CD14-positive monocyte (primary cell): ENCODE measurements around the gene NFE2L1. TPM values are rescaled to one million over a fixed set of nuclear protein-coding genes. Genes with fewer than 3 reads are reported as not detected.
A peak's percentile ranks its signal among the peaks of the same experiment; 100 is the strongest.

Source experiments
- DNase-seq, 3 donors: peaks; one replicate each; pipeline ENCODE4 v3.0.0-alpha.2; 2011 to 2022
- H2AFZ ChIP-seq: 2 replicates; pipeline ENCODE4 v1.6.0; 2012; ENCODE audit warnings: mild to moderate bottlenecking, low read depth, low read length, inconsistent platforms; ENCODE audit not compliant: insufficient read depth, poor library complexity, severe bottlenecking
- H3K27ac ChIP-seq, 2 donors: 1 replicate in 1 of 2; 2 replicates in 1 of 2; pipeline ENCODE4 v1.5.1; 2012 to 2013; ENCODE audit warnings: low read length in 2 of 2, control low read depth in 1 of 2, inconsistent platforms in 1 of 2, low read depth in 1 of 2, mild to moderate bottlenecking in 1 of 2
- H3K27me3 ChIP-seq, 2 donors: one replicate each; pipeline versions ENCODE4 v1.6.0 to v1.6.1; 2011 to 2013; ENCODE audit warnings: low read length in 2 of 2; ENCODE audit not compliant: control insufficient read depth in 2 of 2, insufficient read depth in 2 of 2
- H3K36me3 ChIP-seq, 2 donors: replicated peaks in 1 of 2; 1 replicate in 1 of 2; 2 replicates in 1 of 2; pipeline versions ENCODE4 v1.5.1 to v1.6.1; 2012 to 2013; ENCODE audit warnings: low read length in 2 of 2, control low read depth in 1 of 2, inconsistent platforms in 1 of 2, mild to moderate bottlenecking in 1 of 2; ENCODE audit not compliant: insufficient read depth in 2 of 2, control insufficient read depth in 1 of 2
- H3K4me1 ChIP-seq, 2 donors: 1 replicate in 1 of 2; 2 replicates in 1 of 2; pipeline versions ENCODE4 v1.5.1 to v1.6.1; 2012 to 2013; ENCODE audit warnings: low read length in 2 of 2, control low read depth in 1 of 2, inconsistent platforms in 1 of 2, mild to moderate bottlenecking in 1 of 2, moderate library complexity in 1 of 2; ENCODE audit not compliant: insufficient read depth in 2 of 2, control insufficient read depth in 1 of 2
- H3K4me2 ChIP-seq: replicated peaks from 2 replicates; pipeline ENCODE3; 2012; ENCODE audit warnings: low read length, moderate library complexity, mild to moderate bottlenecking; ENCODE audit not compliant: poor library complexity, severe bottlenecking; ENCODE audit errors: extremely low read depth
- H3K4me3 ChIP-seq, 3 experiments: fragments of 200-600 bp in 1 of 3; sonication (generic) in 1 of 3; replicated peaks in 1 of 3; 1 replicate in 2 of 3; 2 replicates in 1 of 3; pipeline ENCODE4 v1.5.1; 2011 to 2013; ENCODE audit warnings: low read length in 3 of 3, mild to moderate bottlenecking in 3 of 3, control low read depth in 2 of 3, low read depth in 2 of 3, inconsistent platforms in 1 of 3, moderate library complexity in 1 of 3
- H3K79me2 ChIP-seq: 2 replicates; pipeline ENCODE4 v1.6.0; 2012; ENCODE audit warnings: mild to moderate bottlenecking, control low read depth, inconsistent platforms, low read length, moderate library complexity; ENCODE audit not compliant: insufficient read depth
- H3K9ac ChIP-seq: 2 replicates; pipeline ENCODE4 v1.6.0; 2017; ENCODE audit warnings: low read length, mild to moderate bottlenecking; ENCODE audit not compliant: insufficient read depth, poor library complexity, severe bottlenecking
- H3K9me3 ChIP-seq, 2 donors: replicated peaks in 1 of 2; 1 replicate in 1 of 2; 2 replicates in 1 of 2; pipeline versions ENCODE4 v1.5.1 to v1.6.1; 2012 to 2013; ENCODE audit warnings: low read length in 2 of 2, control low read depth in 1 of 2; ENCODE audit not compliant: control insufficient read depth in 1 of 2, insufficient read depth in 1 of 2
- H4K20me1 ChIP-seq: 2 replicates; pipeline ENCODE4 v1.6.0; 2012; ENCODE audit warnings: mild to moderate bottlenecking, low read length, control low read depth, moderate library complexity; ENCODE audit not compliant: insufficient read depth
- H3K27ac Mint-ChIP-seq, 7 donors: one replicate each; pipeline ENCODE4 v1.8.0; 2020; ENCODE audit warnings: mild to moderate bottlenecking in 7 of 7, mixed read lengths in 7 of 7, moderate library complexity in 6 of 7, inconsistent platforms in 2 of 7
- H3K27me3 Mint-ChIP-seq, 3 donors: one replicate each; pipeline ENCODE4 v1.8.0; 2021 to 2022; ENCODE audit warnings: low read depth in 3 of 3, mild to moderate bottlenecking in 3 of 3, mixed read lengths in 3 of 3, moderate library complexity in 3 of 3, inconsistent platforms in 1 of 3
- H3K36me3 Mint-ChIP-seq, 2 donors: one replicate each; pipeline ENCODE4 v1.8.0; 2020; ENCODE audit warnings: mixed read lengths in 2 of 2, inconsistent platforms in 1 of 2, mild to moderate bottlenecking in 1 of 2
- H3K4me1 Mint-ChIP-seq: one replicate; pipeline ENCODE4 v1.8.0; 2020; ENCODE audit warnings: mild to moderate bottlenecking, mixed read lengths
- H3K4me3 Mint-ChIP-seq, 2 donors: one replicate each; pipeline ENCODE4 v1.8.0; 2020; ENCODE audit warnings: mild to moderate bottlenecking in 2 of 2, mixed read lengths in 2 of 2, moderate library complexity in 1 of 2
- H3K9me3 Mint-ChIP-seq, 7 donors: one replicate each; pipeline ENCODE4 v1.8.0; 2020 to 2022; ENCODE audit warnings: mixed read lengths in 7 of 7, mild to moderate bottlenecking in 6 of 7, moderate library complexity in 6 of 7, inconsistent platforms in 2 of 7
- WGBS: methylation state at CpG from one replicate; pipeline ENCODE4 v1.1.5; 2013; ENCODE audit warnings: missing lambda C conversion rate; ENCODE audit not compliant: insufficient coverage; 5-methylcytosine and 5-hydroxymethylcytosine counted together
- intact Hi-C, 2 donors: fragments of 100-400 bp; cut with micrococcal nuclease; formaldehyde crosslinking; loops; one replicate each; pipeline versions ENCODE4 v1.15.0 to v1.15.1; 2023
- polyA plus RNA-seq, 3 donors: library from polyadenylated mRNA; depleted of rRNA in 1 of 3; unstranded in 2 of 3; stranded (reverse) in 1 of 3; fragments of 300-500 nt in 2 of 3; fragments of >200 nt in 1 of 3; fragmentation: Illumina TruSeq in 2 of 3; gene quantifications; 1 replicate in 2 of 3; 2 replicates in 1 of 3; pipeline ENCODE4 v1.2.3, GENCODE V29; 2012 to 2021
- TF ChIP-seq, protein P1 (sequence below): fragments of 200-600 bp; IDR thresholded peaks from one replicate; pipeline ENCODE4 v1.8.0; 2022; ENCODE audit warnings: antibody characterized with exemption, mild to moderate bottlenecking

NFE2L1 gene
- polyA plus RNA-seq, 3 donors, result 2.8 to 27.0 (median 7.1) TPM

GRCh38 chr17:48036693-48037035, 11.5 kb upstream of the NFE2L1 start:
- H3K4me1 ChIP-seq, result peaks cover 6 to 10% of the 10 kb centered on the region in 2 donors
- 83% methylated on average over 5 of the region's 6 CpGs for WGBS
- H3K9ac ChIP-seq, result peak overlapping the region; percentile 60
- H3K36me3 ChIP-seq, result no peaks in the 10 kb centered on the region
- Mint-ChIP-seq H3K4me1 (peaks cover 12% of the 10 kb centered on the region), H3K27ac (no peak overlapping the region), H3K27me3 (peaks cover 47 to 73% (median 63%) of the 10 kb centered on the region in 3 donors), H3K9me3 (peaks cover 0 to 5% (median 2%) of the 10 kb centered on the region in 7 donors), H3K4me3 (peak overlapping the region; percentile 85 to 95), H3K36me3 (peaks cover 4 to 6% of the 10 kb centered on the region in 2 donors)
- H4K20me1 ChIP-seq, result no peaks in the 10 kb centered on the region
- no peaks in the 10 kb centered on the region for H3K79me2 ChIP-seq
- peaks cover 23 to 50% of the 10 kb centered on the region in 2 donors for H3K27me3 ChIP-seq
- H3K27ac ChIP-seq, result no peak overlapping the region
- H3K9me3 ChIP-seq, result no peaks in the 10 kb centered on the region
- peak overlapping the region in 1 of 3 experiments; percentile 83 for H3K4me3 ChIP-seq
- H2AFZ ChIP-seq, result no peak overlapping the region
- H3K4me2 ChIP-seq, result peak overlapping the region; percentile 83
- intact Hi-C loops, result no loop called here
- TF ChIP-seq, protein P1, sequence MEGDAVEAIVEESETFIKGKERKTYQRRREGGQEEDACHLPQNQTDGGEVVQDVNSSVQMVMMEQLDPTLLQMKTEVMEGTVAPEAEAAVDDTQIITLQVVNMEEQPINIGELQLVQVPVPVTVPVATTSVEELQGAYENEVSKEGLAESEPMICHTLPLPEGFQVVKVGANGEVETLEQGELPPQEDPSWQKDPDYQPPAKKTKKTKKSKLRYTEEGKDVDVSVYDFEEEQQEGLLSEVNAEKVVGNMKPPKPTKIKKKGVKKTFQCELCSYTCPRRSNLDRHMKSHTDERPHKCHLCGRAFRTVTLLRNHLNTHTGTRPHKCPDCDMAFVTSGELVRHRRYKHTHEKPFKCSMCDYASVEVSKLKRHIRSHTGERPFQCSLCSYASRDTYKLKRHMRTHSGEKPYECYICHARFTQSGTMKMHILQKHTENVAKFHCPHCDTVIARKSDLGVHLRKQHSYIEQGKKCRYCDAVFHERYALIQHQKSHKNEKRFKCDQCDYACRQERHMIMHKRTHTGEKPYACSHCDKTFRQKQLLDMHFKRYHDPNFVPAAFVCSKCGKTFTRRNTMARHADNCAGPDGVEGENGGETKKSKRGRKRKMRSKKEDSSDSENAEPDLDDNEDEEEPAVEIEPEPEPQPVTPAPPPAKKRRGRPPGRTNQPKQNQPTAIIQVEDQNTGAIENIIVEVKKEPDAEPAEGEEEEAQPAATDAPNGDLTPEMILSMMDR, result no peak
- DNase-seq, result no peak

DNA sequence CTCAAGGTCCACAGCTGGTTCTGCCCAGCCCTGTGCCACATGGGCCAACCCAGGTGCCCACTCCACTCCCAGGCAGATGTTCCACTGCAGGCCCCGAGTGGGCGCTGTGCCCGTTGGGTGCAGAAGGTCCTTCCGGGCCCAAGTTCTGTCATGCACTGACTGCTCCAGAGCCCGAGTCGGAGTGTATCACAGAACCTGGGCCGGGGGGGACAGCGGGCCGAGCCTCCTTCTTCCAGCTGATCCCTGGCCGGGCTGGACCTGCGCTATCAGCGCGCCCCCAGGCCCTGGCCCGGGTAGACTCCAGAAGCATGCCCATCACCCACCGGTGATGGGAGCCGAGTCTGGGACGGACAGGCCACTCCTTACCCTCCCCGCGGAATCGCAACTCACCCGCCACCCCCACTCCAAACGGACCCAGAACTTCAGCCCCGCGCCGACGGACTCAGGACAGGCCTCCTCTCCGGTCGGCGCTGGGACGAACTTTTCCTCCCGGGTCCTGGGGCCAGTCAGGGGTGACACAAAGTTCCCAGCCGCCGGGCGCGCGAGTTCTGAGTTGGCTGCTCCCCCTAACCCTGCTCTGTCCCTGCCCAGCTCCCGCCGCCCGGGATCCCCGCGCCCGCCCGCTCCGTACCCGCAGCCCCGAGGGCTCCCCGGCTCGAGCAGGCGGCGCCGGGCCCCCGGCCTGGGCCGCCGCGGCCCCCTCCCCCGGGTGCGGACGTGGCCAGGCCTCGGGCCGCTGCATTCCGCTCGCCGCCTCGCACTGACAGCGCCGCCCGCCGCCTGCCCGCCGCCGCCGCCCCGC, 10.9 kb upstream of the NFE2L1 start, which contains the start of gene COPZ2:
Gene COPZ2 (minus strand): TSS at position 762 of the 802 bp plus-strand sequence. CDS start 20 bp downstream, at position 742.
- H2AFZ ChIP-seq, result peak within 1 kb of the TSS; percentile 96
- H3K4me1 ChIP-seq, result peaks cover 6 to 10% of the 10 kb centered on the region in 2 donors
- no peak within 1 kb of the TSS for H3K27ac ChIP-seq
- no peaks in the 10 kb centered on the region for H3K36me3 ChIP-seq
- intact Hi-C loops, result no loop called here
- H3K9me3 Mint-ChIP-seq, result peaks cover 0 to 5% (median 3%) of the 10 kb centered on the region in 7 donors
- H3K4me3 Mint-ChIP-seq, result peak within 1 kb of the TSS; percentile 85 to 95
- peak within 1 kb of the TSS; percentile 46 to 83 (median 50) for H3K4me3 ChIP-seq
- H3K4me2 ChIP-seq, result peak within 1 kb of the TSS; percentile 83
- no peaks in the 10 kb centered on the region for H3K79me2 ChIP-seq
- TF ChIP-seq, protein P1, result peak; percentile 88
- H4K20me1 ChIP-seq, result no peaks in the 10 kb centered on the region
- under 1% methylated on average over 66 of the region's 73 CpGs for WGBS
- H3K36me3 Mint-ChIP-seq, result peaks cover 4 to 6% of the 10 kb centered on the region in 2 donors
- peaks cover 12% of the 10 kb centered on the region for H3K4me1 Mint-ChIP-seq
- DNase-seq, result peak; percentile 61 to 68 (median 67)
- H3K27ac Mint-ChIP-seq, result peak within 1 kb of the TSS in 1 of 7 donors; percentile 37
- H3K27me3 ChIP-seq, result peaks cover 23 to 50% of the 10 kb centered on the region in 2 donors
- peak within 1 kb of the TSS; percentile 60 for H3K9ac ChIP-seq
- peaks cover 48 to 73% (median 64%) of the 10 kb centered on the region in 3 donors for H3K27me3 Mint-ChIP-seq
- H3K9me3 ChIP-seq, result no peaks in the 10 kb centered on the region
